Activated CD8-positive, alpha-beta T cell treated with anti-CD3 and anti-CD28 coated beads for 36 hours (primary cell): ENCODE results near the gene TERC. TPM values are rescaled to one million over a fixed set of nuclear protein-coding genes. Genes with fewer than 3 reads are reported as not detected.

Experiments used
- ATAC-seq: fragments of 200-7000 bp; cut with Tn5 transposase; one replicate; pipeline ENCODE4 v1.10.0; 2021; ENCODE audit warnings: mild to moderate bottlenecking, moderate library complexity
- CTCF ChIA-PET: fragments of 350-600 bp; sonication (Branson Sonifier 250); formaldehyde crosslinking; loops from one replicate; lab custom pipeline; 2021; ENCODE audit warnings: antibody characterized with exemption; lab: Charles Lee
- POLR2A ChIA-PET: fragments of 350-600 bp; sonication (Branson Sonifier 250); formaldehyde crosslinking; loops from one replicate; lab custom pipeline; 2021; ENCODE audit warnings: antibody characterized with exemption; lab: Charles Lee
- DNase-seq: peaks from one replicate; pipeline ENCODE4 v3.0.0-alpha.2; 2020
- H3K27ac Mint-ChIP-seq: one replicate; pipeline ENCODE4 v1.8.0; 2021; ENCODE audit warnings: mild to moderate bottlenecking, mixed read lengths
- H3K27me3 Mint-ChIP-seq: one replicate; pipeline ENCODE4 v1.8.0; 2021; ENCODE audit warnings: mixed read lengths
- H3K36me3 Mint-ChIP-seq: one replicate; pipeline ENCODE4 v1.8.0; 2021; ENCODE audit warnings: low read depth, mixed read lengths
- H3K4me1 Mint-ChIP-seq: one replicate; pipeline ENCODE4 v1.8.0; 2021; ENCODE audit warnings: low read depth, mixed read lengths
- H3K4me3 Mint-ChIP-seq: one replicate; pipeline ENCODE4 v1.8.0; 2021; ENCODE audit warnings: mild to moderate bottlenecking, moderate library complexity, mixed read lengths
- H3K9me3 Mint-ChIP-seq: one replicate; pipeline ENCODE4 v1.8.0; 2021; ENCODE audit warnings: mixed read lengths
- CTCF ChIP-seq: fragments of 200-600 bp; IDR thresholded peaks from one replicate; pipeline ENCODE4 v1.8.0; 2022; ENCODE audit warnings: antibody characterized with exemption, mild to moderate bottlenecking
- intact Hi-C: fragments of 100-400 bp; cut with micrococcal nuclease; formaldehyde crosslinking; loops from one replicate; pipeline ENCODE4 v1.10.0; 2022
- total RNA-seq, 2 experiments: library from RNA; stranded (reverse); gene quantifications; one replicate each; pipeline ENCODE4 v1.2.3, GENCODE V29; 2021

TERC gene
- total RNA-seq, 2 experiments from 2014 or later = 21.7 to 29.0 TPM

GRCh38 chr3:169760479-169760878 is 4.4 kb downstream of the TERC start:
- ATAC-seq = no peak
- CTCF ChIA-PET = interaction anchor here (2.1 kb wide), 1 partner anchor 15 kb away, joined by 4 read pairs; no protein-coding TSS in a partner anchor
- TF ChIP-seq CTCF = no peak
- H3K4me3 Mint-ChIP-seq = no peak overlapping the region
- H3K27me3 Mint-ChIP-seq = no peaks in the 10 kb centered on the region
- H3K36me3 Mint-ChIP-seq = peaks cover 9% of the 10 kb centered on the region
- peak; percentile 22 for DNase-seq
- peaks cover 3% of the 10 kb centered on the region for H3K9me3 Mint-ChIP-seq
- no peak overlapping the region for H3K27ac Mint-ChIP-seq
- peaks cover 41% of the 10 kb centered on the region for H3K4me1 Mint-ChIP-seq
- POLR2A ChIA-PET = interaction anchor here (0.8 to 3.5 kb wide), 2 partner anchors 12 to 15 kb away, joined by 3 to 16 read pairs; no protein-coding TSS in a partner anchor
- intact Hi-C loops = loop anchor here (5.0 kb wide), 1 partner anchor 207 kb away; the partner anchor contains the start of gene SEC62

GRCh38 chr3:169759256-169759655 is 5.6 kb downstream of the TERC start:
- POLR2A ChIA-PET = interaction anchor here (3.5 kb wide), 1 partner anchor 13 kb away, joined by 16 read pairs; no protein-coding TSS in a partner anchor
- DNase-seq = peak; percentile 16
- peaks cover 36% of the 10 kb centered on the region for H3K4me1 Mint-ChIP-seq

GRCh38 chr3:169758359-169758994 is 6.4 kb downstream of the TERC start:
- Mint-ChIP-seq H3K9me3 (peaks cover 3% of the 10 kb centered on the region), H3K4me3 (no peak overlapping the region), H3K27me3 (no peaks in the 10 kb centered on the region), H3K27ac (peak overlapping the region; percentile 90), H3K4me1 (peaks cover 30% of the 10 kb centered on the region), H3K36me3 (peaks cover 3% of the 10 kb centered on the region)
- intact Hi-C loops = no loop called here
- ATAC-seq = no peak
- ChIA-PET CTCF (interaction anchor here (0.8 kb wide), 1 partner anchor 14 kb away, joined by 3 read pairs; no protein-coding TSS in a partner anchor), POLR2A (interaction anchor here (0.7 to 3.5 kb wide), 2 partner anchors 12 to 14 kb away, joined by 3 to 16 read pairs; no protein-coding TSS in a partner anchor)
- no peak for DNase-seq
- TF ChIP-seq CTCF = no peak

More at GRCh38 chr3:169759256-169759655, 5.6 kb downstream of the TERC start:
- no peak for TF ChIP-seq CTCF
- intact Hi-C loops = no loop called here
- Mint-ChIP-seq H3K4me3 (peak overlapping the region; percentile 22), H3K36me3 (peaks cover 5% of the 10 kb centered on the region), H3K27ac (peak overlapping the region; percentile 90), H3K27me3 (no peaks in the 10 kb centered on the region), H3K9me3 (peaks cover 3% of the 10 kb centered on the region)
- ATAC-seq = peak; percentile 85
- CTCF ChIA-PET = interaction anchor here (2.1 kb wide), 1 partner anchor 14 kb away, joined by 4 read pairs; no protein-coding TSS in a partner anchor

GRCh38 chr3:169755488-169755887 is 9.4 kb downstream of the TERC start:
- peaks cover 24% of the 10 kb centered on the region for H3K4me1 Mint-ChIP-seq

More at GRCh38 chr3:169755488-169755887, 9.4 kb downstream of the TERC start:
- no peak overlapping the region for H3K4me3 Mint-ChIP-seq
- intact Hi-C loops = no loop called here
- ChIA-PET CTCF (no interaction called here), POLR2A (no interaction called here)
- H3K27me3 Mint-ChIP-seq = peaks cover 7% of the 10 kb centered on the region
- peaks cover 2% of the 10 kb centered on the region for H3K9me3 Mint-ChIP-seq
- DNase-seq = no peak
- H3K36me3 Mint-ChIP-seq = no peaks in the 10 kb centered on the region
- TF ChIP-seq CTCF = no peak
- no peak overlapping the region for H3K27ac Mint-ChIP-seq
- no peak for ATAC-seq
